NK-92 (cell line): ENCODE measurements around the gene SSH2.
"Not testable (repeated sequence)": the region's sequence is repeated elsewhere in the genome, so short reads cannot be mapped to it uniquely, and the experiment has no call there.

Experiments
- DNase-seq: peaks from one replicate; lab custom pipeline; 2025; ENCODE audit not compliant: unreplicated experiment; lab: John Stamatoyannopoulos, UW

The SSH2 gene

DNA sequence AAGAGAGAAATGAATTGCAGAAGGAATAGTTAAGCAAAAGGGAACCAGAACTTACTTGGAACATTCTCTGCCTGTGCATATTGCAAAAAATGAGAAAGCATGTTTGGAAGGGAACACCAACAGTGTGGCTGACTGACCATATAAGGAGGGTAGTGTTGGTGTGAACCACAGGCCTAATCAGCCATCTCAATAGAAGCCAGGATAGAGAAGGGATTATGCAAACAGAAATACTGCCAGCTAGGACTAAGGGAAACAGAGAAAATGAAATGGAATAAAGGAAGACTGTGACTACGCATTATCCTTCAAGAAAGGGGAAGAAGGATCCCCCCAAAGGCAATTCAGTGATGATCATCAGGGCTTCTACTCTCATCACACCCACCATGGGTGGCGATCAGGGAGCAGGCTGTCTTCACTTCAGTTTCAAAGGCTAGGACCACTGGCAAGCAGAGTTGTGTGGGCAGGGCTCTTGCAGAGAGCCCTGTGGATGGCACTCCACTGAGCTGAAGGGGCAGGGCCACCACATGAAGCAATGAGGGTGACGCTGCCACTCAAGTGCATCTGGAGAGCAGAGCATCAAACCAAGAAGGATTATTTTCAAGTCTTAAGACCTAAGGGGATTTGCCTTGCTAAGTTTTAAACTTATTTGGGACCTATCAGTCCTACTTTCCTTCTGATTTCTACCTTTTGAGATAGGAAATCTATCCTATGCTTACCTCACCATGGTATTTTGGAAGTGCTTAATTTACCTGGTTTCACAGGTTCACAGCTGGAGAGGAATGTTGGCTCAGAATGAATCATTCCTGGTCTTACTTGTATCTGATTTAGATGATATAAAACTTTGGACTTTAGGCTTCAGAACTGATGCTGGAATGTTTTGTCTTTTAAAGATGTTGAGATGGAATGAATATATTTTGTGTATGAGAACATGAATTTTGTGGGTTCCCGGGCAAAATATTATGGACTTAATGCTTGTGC lies 140.5 kb downstream of the SSH2 start:
- no peak for DNase-seq

GRCh38 chr17:29787995-29788394 lies 142.0 kb downstream of the SSH2 start:
- no peak for DNase-seq

DNA sequence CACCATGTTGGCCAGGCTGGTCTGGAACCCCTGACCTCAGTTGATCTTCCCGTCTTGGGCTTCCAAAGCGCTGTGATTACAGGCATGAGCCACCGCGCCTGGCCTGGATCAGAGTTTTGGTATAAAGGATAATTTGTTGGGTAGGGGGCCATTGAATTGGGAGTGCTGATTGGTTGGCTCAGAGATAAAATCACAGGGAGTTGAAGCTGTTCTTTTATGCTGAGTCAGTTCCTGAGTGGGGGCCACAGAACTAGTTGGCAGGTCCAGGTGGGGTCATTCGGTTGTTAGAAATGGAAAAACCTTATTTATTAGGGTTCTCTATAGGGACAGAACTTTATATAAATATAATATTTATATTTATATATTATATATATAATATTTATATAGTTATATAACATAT lies 147.1 kb downstream of the SSH2 start:
- no peak for DNase-seq

DNA sequence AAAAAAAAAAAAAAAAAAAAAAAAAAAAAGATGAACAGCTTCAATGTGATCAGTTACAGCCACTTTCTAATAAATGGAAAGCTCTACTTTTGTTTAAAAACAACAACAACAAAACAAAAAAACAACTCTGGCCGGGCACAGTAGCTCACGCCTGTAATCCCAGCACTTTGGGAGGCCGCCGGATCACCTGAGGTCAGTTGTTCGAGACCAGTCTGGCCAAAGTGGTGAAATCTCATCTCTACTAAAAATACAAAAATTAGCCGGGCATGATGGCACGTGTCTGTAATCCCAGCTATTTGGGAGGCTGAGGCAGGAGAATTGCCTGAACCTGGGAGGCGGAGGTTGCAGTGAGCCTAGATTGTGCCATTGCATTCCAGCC lies 150.2 kb downstream of the SSH2 start:
- not testable (repeated sequence) for DNase-seq

GRCh38 chr17:29778956-29779811 lies 150.8 kb downstream of the SSH2 start:
- DNase-seq, result no peak

- no peak for DNase-seq
Observed at GRCh38 chr17:29777663-29778062, 152.4 kb downstream of the SSH2 start.

DNA sequence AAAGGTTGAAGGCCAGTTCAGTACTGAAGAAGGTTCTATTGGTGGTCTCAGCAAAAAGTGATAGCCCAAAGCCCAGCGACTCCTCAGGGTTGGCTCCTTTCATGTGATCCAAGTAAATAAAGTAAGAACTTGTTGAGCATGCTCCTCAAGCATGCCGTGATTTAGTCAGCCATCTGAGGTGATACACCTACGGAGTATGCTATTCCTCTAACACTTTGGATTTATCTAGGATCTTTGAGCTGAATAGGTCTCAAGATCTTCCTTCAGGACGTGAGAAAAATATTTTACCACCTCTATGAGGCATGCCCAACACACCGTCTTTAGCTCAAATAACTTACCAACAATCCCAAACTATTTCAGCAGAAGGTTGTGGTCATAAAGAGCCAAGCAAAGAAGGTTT lies 154.0 kb downstream of the SSH2 start:
- DNase-seq, result no peak

DNA sequence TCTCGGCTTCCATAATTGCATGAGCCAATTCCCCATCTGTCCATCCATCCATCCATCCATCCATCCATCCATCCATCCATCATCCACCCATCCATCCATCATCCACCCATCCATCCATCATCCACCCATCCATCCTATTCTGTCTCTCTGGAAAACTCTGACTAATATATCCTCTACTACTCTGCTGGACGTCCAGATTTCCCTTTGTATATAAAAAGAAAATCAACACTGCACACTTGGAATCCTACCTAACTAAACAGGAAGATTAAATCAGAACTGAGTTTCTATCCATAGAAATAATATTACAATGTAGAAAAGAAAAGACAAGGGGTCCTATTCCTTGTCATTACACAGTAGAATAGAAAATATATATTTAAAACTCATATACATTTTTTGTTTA lies 157.0 kb downstream of the SSH2 start:
- DNase-seq, result no peak

DNA sequence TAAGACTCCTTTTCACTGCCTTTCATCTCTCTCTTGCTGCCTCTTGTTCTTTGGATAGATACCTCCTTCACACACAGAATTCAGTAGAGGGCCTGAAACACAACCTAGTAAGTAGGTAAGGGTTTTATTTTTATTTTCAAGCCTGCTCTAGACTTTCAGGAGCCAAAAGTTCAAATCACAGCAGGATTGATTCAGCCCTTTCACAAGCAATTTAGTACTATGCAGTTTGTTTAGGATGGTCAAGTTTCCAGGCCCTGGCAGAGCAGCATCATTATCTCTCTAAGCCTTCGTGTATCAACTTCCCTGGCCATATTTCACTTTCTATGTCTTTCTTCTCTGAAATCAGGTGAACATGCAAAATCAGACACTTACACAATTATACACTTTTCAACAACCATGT lies 158.5 kb downstream of the SSH2 start:
- DNase-seq, result no peak

GRCh38 chr17:29769225-29769624 lies 160.8 kb downstream of the SSH2 start:
- DNase-seq, result no peak

DNA sequence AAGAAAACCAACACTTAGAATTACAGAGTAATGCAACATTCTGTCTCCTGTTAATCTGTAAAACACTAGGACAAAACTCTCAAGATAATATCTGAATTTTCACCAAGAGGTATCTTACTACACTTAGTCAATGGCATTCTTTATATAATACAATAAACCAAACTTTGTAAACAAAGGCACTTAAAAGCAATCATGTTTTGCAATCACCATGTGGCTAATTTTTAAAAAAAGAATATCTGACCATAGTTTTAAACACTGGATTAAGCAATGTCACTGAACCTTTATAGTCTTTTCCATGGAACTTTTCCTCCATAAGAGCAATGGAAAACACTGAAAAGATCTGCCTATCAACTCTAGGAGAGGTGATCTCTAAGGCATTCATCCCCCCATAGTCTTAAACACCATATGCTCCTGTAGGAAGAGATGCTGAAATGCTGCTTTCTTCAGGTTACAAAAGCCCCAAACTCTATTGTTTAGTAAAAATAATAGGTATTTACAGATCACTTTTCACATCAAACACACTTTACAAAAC lies 163.2 kb downstream of the SSH2 start:
- DNase-seq, result no peak

DNA sequence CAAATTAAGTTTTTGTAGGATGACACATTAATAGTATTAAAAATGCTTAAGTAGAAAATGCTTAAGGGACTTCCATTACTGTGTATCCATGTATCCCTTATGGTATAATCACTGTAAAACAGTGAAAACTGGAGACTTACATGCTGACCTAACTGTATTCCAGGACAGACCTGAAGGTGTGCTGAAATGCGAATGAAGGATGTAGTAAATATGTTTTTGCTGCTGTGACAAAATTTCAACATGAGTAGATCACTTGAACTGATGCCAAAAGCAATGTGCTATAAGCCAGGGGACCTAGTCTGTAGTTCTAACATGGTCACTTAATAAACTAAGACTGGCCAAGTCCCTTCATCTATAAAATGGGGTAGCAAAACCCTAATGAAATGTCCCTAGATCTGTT lies 165.3 kb downstream of the SSH2 start:
- no peak for DNase-seq

- no peak for DNase-seq
Observed at GRCh38 chr17:29764217-29764616, 165.8 kb downstream of the SSH2 start.

DNA sequence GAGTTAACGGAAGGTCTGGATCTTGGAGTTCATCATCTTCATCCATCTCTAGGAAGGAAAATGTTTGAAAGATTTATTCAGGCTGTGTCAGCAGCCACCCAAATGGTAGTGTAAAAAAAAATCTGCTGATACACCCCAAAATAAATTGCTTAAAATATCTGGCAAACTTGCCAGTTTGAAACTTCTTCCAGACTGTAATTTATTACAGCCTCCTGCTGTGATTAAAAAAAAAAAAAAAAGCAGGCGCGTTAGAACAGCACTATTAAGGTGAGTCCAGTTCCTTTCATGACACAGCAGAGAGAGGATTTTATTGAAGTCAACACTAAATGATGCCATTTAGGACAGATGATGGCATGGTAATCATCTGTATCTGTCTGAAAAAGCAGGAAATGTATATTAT lies 166.8 kb downstream of the SSH2 start:
- no peak for DNase-seq

DNA sequence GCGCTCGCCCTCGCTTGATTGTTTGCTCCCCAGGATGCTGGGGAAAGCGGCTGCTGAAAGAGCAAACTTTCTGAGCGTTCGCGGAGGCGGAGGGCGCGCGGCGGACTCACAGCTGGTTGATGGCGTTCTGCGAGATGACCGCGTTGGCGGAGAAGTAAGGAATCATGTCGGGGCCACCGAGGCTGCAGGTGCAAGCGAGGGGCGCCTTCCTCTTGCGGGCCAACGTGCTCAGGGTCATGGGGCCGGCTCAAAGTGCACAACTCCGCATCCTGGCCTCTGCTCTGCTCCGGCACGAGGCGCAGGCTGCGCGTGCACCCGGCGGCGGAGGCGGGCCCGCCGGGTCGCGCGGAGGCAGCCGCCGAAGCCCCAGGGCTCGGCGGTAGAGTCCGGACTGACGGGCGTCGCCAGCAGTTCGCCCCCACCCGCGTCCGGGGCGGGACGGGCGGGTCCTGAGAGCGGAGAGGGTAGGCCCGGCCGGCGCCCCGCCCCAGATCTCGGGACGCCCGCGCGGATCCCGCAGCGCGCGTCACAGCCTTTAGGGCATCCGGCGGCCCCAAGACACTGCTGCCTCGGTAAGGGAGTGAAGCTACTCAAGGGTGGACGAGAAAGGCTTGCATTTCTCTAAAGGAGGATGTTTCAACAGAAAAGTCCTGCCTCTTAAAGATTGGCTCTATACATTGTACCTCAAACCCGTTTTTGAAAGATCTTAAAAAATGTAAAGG lies 168.8 kb downstream of the SSH2 start:
- peak; percentile 66 for DNase-seq

GRCh38 chr17:29760279-29761039 lies 169.6 kb downstream of the SSH2 start:
- DNase-seq, result no peak

DNA sequence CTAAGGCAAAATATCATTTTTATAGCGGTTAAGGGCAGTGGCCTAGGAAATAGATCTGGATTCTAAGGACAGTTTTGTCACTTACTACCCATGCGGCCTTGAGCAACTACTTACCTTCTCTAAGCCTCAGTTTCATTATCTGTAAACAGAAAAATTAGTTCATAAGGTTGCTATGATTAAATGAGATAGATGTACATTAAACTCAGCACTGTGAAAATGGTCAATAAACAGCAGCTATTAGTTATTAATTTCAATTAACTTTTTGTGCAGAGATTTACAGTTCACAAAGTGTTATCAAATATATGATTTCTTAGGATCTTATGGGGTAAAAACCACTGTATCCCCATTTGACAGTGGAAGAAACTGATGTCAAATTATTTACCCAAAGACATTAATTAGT lies 171.8 kb downstream of the SSH2 start:
- DNase-seq, result no peak

DNA sequence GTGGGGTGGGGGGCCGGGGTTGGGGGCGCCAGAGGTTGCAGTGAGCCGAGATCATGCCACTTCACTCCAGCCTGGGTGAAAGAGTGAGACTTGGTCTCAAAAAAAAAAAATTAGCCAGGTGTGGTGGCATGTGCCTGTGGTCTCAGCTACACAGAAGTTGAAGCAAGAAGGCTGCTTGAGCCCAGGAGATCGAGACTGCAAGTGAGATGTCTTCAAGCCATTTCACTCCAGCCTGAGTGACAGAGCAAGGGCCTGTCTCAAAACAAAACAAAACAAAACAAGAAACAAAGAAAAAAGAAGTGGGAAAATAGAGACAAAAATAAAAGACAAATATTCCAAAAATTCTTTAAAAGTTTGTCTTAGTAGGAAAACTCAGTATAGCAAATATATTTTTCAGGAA lies 172.2 kb downstream of the SSH2 start:
- no peak for DNase-seq

GRCh38 chr17:29753845-29754439 lies 176.1 kb downstream of the SSH2 start:
- DNase-seq, result no peak
